HG03039 (cell line): ENCODE measurements around the gene BLVRB.

Experiments
- ATAC-seq: cut with Tn5 transposase; IDR thresholded peaks from one replicate; pipeline ENCODE4 v1.9.1; 2021; ENCODE audit warnings: mild to moderate bottlenecking, moderate library complexity; ENCODE audit not compliant: unreplicated experiment

BLVRB gene

DNA sequence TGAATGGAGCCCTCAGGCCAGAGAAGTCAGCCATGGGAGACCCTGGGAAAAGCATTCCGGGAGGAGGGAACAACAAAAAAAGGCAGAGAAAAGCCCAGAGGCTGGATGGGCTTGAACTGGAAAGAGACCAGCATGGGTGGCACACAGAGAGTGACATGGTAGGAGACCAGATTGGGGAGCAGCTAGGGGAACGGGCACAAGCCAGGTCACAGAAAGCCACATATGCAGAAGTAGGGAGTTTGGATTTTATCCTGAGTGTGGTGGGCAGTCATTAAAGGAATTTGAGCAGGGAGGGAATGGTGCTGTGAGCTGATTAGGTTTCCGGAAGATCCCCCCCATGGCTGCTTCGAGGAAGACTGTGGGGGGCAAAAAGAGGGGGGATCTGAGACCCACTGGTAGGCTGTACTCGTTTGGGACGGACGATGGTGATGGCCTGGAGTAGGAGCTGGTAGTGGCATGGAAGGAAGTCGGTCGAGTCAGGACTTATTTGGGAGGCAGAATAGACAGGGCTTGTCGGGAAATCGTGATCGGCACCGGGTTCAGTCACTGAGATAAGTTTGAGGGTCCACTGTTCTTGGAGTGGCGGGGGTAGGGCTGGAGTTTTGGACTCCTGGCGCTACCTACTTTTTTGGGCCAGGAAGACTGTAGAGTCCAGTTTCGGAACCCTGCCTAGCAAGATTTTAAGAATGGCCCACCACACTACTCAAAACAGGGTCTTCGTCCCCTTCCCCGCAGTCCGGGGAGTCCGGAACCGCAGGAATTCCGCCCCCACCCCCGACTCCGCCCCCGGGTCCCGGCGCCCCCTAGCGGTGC lies 40.7 kb downstream of the BLVRB start:
- ATAC-seq: no peak

DNA sequence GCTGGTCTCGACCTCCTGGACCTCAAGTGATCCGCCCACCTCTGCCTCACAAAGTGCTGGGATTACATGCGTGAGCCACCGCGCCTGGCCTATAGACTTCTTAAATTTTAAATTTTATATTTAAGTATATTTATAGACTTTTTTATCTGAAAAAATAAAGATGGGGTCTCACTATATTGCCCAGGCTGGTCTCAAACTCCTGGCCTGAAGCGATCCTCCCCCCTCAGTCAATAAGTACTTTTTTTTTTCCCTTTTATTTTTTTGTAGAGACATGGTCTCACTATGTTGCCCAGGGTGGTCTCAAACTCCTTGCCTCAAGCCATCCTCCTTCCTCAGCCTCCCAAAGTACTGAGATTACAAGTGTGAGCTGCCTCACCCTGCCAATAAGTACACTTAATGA lies 41.6 kb downstream of the BLVRB start:
- no peak for ATAC-seq

DNA sequence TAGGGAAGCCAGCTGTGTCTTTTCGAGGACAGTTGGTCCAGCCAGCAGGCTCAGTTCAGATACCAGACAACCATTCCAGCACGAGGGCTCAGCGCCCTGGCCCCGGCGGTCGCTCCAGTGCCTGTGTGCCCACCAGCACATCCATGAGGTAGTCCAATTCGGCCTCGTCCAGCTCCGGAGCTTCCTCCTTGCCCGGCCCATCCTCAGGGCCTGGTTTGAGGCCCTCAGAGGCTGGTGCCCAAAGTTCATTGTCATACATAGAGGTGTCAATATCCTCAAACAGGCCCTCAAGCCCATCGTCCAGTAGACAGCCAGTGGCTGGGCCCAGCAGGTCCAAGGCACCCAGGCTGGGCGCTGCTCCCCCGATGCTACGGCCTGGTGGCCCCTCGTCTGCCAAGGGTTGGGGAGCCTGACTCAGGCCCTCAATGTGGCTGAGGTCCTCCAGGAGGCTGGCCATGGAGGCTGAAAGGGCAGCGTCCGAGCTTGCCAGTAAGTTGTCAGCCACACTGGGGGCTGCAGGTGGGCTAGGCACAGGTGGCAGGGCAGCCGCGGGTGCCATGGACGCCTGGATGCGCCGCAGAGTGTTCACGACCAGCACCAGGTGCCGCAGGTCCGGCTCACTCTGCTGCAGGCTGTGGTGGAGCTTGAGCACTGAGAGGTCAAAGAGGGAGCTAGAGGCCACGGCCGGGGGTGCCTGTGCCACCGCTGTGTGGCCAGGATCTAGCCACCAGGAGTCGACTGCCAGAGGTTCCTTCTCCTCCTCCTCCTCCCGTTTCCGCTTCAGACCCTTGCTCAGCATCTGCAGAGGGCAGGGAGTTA lies 42.6 kb downstream of the BLVRB start:
- ATAC-seq: no peak

DNA sequence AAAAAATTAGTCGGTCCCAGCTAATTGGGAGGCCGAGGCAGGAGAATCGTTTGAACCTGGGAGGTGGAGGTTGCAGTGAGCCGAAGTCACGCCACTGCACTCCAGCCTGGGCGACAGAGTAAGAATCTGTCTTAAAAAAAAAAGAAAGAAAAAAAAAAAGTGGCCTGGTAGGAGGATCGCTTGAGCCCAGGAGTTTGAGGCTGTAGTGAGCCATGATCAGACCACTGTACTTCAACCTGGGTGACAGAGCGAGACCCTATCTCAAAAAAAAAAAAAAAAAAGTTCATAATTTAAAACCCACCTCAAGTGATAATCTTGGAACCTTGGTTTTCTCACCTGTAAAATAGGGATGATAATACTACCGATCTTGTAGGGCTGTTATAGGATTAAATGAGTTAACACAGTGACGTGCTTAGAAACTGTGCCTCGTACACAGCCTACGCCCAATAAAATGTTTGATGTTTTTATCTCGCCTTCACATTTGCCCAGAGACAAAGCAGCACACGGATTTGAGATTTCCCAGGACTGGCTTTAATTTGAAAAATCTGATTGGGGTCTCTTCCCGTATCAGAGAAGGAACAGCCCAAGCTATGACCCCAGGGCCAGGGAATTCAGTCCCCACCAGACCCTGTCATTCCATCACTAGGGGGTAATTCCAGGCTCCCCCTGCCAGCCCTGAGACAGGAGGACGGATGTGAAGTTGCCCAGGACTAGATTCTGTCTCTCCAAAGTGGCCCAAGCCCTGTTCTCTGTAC lies 43.4 kb downstream of the BLVRB start:
- ATAC-seq: no peak

DNA sequence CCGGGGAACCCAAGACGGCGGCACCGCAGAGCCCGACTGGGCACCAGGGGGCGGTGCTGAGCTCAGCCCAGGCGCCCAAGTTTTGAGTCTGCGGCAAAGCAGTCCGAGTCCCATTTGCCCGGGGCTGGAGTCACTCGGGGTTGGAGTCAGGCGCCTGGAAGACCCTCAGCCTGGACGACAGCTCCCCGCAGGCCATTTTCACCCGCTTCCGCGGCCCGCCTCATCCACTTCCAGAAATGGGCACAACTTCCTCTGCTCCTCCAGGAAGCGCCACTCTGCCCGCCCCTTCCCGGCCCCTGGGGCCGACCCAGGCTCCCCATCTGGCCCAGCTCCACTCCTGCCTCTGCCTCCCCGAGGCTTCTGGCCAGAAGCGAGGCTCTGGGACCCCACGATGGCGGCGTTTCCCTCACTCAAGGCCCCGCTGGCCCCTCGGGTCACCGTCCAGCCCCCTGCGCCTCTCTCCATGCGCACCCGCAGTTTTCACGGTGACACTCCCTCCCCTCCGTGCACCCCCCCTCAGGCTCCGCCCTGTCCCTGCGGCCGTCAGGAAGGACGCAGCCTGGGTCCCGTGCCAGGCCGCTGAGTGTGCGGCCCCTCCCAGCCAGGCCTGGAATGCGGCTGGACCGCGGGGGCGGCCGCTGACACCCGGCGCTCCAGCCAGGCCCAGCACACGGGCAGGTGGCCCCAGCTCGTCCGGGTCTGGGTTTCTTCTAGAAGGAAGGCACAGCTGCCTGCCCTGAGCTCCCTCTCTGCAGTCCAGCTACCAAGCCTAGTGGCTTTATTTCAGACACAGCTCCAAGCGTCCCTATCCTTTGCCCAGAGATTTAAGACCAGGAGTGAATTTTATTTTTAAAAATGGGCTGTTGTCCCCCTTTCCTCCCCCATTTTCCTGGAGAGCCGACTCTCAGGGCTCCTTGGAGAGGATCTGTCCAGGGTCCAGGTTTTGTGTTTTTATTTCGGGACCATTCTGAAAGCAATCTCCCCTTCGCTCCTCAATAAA lies 44.5 kb downstream of the BLVRB start:
- ATAC-seq: no peak

DNA sequence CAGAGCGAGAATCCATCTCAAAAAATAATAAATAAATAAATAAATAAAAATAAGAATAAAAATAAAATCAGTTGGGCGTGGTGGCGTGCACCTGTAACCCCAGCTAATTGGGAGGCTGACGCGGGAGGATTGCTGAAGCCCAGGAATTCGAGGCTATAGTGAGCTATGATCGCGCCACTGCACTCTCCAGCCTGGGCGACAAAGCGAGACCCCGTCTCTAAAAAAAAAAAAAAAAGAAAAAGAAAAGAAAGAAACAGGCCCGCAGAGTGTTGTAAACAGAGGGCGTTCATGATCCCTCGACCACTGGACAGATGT lies 45.1 kb downstream of the BLVRB start:
- no peak for ATAC-seq

DNA sequence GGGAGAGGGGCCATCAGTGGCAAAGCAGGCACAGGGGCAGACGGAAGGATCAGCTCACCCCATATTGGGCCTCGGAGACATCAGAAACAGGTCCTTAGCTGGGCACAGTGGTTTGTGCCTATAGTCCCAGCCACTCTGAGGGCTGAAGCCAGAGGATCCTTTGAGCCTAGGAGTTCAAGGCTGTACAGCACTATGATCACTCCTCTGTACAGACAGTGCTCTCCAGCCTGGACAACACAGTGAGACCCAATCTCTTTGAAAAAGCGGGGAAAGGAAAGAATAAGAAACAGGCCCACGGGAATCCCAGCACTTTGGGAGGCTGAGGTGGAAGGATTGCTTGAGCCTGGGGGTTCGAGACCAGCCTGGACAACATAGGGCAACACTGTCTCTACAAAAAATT lies 45.8 kb downstream of the BLVRB start:
- ATAC-seq: no peak

DNA sequence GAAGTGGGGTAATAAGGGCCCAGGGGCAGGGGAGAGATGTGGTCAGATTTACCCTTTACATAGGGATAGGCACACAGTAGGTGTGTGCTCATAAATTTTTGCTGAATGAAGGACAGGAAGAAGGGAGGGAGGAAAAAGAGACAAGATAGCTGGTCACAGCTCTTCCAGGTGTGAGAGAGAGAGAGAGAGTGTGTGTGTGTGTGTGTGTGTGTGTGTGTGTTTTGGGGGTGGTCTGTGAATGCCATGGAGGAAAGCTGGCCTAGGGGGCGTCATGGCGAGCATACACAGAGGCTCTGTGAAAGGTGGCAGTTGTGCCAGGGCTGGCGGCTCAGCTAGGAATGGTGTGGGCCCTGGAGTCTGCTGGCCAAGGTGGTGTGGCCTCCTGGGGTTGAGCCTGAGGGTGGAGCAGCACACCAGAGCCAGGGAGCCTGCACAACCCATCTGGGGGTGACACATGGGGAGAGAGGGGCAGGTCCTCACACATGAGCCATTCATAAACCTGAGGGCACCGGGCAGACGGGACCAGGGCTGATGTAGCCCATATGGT lies 46.4 kb downstream of the BLVRB start:
- ATAC-seq: no peak

DNA sequence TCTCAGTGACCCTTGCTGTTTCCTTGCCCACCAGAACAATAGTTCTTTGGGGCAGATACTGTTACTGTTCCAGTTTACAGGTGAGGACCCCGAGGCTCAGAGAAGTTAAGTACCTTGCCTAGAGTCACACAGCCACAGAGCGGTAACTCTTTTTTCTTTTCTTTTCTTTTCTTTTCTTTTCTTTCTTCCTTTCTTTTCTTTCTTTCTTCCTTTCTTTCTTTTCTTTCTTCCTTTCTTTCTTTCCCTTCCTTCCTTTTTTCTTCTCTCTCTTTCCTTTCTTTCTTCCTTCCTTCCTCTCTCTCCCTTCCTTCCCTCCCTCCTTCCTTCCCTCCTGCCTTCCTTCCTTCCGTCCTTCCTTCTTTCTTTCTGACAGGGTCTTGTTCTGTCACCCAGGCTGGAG lies 47.5 kb downstream of the BLVRB start:
- ATAC-seq: no peak

DNA sequence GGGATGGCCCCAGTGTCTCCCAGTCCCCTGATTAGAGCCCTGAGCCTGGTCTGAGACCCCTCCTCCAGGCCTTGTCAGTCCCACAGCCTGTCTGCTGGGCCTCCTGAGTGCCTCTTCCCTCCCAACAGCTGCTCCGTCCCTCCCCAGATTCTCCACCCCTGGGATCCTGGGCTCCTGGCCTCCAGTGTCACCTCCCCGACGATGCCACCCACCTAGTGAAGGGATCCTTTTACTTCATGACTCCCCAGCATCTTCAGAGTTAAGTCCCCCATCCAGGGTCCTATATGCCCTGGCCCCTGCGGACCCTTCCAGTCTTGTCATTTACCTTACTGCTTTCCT lies 47.9 kb downstream of the BLVRB start:
- no peak for ATAC-seq

DNA sequence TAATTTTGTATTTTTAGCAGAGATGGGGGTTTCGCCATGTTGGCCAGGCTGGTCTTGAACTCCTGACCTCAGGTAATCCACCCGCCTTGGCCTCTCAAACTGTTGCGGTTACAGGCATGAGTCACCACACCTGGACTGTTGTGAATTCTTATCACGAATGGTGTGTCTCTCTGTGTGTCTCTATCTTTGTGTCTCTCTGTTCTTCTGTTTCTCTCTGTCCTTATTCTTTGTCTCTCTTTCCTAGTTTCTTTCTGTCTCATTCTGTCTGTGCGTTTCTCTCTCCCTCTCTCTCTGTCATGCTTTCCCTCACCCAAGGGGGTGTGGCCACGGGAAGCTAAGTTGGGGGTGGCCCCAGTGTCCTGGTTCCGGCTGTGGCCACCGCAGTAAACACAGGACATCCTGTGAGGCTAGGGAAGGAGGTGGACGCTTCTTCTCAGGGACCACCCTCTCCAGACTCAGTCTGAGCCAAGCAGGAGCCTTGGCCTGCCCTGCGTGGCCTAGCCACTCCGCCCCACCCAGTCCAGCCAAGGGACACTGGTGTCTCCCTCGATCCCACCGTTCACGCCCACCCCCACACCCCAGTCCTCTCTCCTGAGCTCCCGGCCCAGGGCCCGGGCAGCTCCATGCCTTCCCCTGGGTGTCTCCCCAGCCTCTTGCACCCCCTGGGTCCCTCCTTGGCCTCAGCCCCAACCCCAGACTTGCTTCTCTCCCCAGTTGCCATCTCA lies 48.5 kb downstream of the BLVRB start:
- ATAC-seq: no peak

DNA sequence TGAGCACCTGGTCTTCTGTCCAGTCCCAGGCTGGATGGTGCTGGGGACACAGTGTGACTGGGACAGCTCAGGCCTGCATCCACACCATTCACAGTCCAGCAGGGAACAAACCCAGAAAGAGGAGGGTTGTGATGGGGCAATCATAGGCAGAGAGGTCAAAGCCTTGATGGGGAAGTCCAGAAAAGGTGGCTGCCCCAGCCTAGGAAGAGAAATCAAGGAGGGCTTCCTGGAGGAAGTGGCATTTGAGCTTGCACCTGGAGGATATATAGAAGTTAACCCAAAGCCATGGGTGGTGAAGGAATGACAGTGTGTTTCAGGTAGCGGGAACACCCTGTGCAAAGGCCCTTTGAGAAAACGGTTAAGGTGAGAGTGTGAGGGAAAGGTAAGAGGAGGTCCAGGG lies 49.8 kb downstream of the BLVRB start:
- no peak for ATAC-seq

DNA sequence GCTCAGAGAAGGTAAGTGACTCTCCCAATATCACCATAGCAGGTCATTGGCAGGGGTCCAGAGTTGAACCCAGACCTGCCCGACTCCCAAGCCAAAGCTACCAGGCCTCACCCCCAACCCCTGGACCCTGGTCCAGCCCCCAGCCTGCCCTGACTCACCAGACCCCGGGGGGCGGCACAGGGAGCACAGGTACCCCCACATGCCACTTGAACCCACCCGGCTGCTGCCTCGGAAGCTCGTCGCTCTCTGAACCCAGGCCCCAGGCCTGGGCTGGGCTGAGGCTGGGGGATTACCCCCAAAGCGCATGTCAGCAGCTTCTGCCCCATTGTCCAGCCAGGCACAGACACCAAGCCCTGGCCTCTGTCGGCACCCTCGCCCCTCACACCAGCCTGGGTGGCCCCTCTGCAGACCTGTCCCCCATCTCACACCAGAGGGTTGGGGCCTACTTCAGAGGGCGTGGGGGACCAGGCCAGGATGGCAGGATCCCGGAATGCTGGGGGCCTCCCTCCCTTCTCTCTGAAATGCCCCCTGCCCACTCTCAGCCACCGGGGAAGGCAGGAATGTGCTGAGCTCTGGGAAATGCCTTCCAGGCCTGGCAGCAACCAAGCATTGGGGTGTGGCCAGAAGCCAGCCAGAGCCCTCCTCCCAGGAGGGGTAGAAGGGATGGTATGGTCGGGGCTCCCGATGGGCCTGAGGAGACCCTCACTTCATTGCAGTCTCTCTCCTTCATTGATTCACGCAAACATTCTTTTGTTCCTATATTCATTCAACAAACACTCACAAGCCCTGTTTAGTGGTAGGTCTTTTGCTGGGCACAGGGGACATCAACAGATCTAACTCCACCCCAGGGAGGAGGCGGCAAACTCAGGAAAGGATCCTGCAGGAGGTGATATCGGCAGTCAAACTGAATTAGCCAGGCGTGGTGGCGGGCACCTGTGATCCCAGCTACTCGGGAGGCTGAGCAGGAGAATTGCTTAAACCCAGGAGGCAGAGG lies 50.7 kb downstream of the BLVRB start:
- no peak for ATAC-seq

DNA sequence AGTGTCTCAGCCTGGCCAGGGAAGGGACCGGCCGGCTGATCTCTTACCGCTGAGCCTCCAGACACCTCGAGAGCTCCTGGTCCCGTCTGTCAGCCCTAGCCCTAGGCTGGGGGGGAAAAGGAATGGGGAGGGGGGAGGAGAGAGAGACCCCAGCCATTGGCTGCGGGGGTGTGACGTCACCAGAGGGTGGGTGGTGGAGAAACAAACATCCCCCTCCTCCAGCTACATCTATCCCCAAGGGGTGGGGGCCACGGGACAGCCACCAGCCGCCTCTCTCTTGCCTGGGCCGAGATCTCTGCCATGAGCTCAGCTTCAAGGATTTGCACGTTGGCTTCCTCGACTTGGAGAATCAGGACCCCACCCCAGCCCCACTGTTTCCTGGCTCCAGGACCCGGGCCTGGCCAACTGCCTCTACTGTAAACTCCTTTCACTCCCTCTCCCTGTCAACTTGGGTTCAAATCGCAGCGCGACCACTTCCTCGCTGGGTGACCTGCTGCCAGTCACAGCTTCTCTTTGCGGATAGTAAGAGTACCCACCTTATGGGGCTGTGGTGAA lies 52.2 kb downstream of the BLVRB start, which contains the start of gene PRX:
Gene PRX, minus strand, starts transcription at position 88 of the 555 bp plus-strand sequence. CDS start 5,446 bp downstream, outside the sequence.
- no peak for ATAC-seq

DNA sequence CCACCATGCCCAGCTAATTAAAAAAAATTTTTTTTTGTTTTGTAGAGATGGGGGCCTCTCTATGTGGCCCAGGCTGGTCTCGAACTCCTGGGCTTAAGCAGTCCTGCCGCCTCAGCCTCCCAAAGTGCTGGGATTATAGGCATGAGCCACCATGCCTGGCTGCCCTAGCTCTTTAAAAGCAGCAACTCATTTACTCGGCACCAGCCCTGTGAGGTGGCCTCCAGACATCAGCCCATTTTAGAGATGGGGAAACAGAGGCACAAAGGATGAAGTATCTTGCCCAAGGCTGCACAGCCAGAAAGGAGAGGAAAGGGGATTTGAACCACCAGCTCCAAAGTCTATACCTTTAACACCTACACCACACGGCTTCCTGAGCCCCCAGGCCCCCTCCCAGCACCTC lies 52.7 kb downstream of the BLVRB start:
- no peak for ATAC-seq

DNA sequence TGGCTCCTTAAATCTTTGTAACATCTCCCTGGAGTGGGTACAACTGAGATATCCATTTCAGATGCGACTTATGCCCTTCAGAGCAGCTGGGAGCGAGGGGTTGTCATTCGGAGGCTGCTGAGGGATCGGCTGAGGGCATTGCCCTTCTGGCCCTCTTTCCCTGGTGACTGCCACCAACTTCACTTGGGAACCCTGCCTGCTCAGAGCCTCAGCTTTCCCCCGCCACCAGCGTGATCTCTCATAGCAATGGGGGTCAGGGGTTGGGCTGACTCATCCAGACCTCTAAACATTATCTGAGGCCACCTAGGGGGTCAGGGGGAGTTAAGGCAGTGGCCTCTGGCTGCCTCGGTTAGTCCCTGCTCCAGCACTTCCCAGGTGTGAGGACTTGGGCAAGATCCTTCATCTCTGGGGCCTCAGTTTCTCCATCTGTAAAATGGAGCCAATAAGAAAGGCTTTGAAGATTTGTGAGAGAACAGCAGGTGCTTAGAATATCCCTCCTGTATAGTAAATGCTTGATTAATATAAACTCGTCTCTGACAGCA lies 53.5 kb downstream of the BLVRB start:
- ATAC-seq: no peak

DNA sequence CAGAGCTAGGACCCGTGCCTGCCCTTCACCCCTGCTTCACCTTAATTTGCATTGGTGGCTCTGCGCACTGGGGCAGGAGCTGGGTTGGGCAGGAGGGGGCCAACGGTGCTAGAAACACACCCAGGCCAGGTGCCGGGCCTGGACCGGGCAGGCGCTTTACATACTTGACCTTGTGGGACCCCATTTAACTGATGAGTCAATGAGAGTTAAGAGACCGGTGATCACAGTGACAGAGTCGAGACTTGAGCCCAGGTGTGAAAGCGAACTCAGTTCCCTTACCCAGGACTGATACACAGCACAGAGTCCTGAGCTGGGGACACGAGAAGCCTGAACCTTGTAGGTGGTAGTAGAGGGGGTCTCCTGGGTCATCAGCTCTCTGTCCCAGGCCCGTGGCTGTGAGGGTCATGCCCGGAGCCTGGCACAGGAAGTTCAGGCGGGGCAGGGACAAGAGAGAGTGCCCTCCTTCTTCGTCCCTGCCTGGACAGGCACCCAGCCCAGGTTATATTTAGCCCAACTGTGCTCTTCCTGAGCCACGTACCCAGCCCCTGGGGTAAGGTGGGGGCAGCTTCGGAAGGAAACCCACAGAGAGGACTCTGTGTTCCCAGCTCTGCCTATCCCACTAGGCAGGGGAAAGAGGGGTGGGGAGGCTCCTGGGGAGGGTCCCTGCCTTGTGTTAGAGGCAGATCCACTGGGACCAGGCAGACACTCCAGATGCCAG lies 54.3 kb downstream of the BLVRB start:
- no peak for ATAC-seq
